ENCODE data around the gene CLCN2.

Gene CLCN2

DNA sequence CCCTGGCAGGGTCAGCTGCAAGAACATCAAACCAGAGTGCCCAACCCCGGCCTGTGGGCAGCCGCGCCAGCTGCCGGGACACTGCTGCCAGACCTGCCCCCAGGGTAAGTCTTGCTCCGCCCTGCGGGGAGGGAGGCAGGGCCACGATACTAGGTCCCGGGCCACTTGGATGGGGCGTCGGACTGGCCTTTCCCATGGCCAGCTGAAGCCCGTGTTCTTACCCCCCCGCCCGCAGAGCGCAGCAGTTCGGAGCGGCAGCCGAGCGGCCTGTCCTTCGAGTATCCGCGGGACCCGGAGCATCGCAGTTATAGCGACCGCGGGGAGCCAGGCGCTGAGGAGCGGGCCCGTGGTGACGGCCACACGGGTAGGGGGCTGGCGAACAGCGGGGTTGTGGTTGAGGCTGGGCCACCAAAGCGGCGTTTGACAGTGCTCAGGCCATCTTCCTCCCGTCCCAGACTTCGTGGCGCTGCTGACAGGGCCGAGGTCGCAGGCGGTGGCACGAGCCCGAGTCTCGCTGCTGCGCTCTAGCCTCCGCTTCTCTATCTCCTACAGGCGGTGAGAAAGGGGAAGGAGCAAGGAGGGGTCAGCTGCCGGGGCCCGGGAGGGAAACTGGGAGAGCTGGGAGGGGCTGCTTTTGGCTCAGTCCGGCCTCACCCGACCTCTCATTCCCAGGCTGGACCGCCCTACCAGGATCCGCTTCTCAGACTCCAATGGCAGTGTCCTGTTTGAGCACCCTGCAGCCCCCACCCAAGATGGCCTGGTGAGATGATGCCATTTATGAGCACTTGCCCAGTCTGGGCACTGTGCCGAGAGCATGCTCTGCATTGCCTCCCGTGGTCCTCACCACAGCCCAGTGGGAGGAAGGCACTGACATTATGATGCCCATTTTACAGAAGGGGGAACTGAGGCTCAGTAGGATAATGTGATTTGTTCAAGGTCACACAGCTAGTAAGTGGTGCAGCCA lies 20.1 kb upstream of the CLCN2 start:
- no peak for DNase-seq (ENCODE audit: low read depth in 4 of 4, low spot score in 1 of 4)

DNA sequence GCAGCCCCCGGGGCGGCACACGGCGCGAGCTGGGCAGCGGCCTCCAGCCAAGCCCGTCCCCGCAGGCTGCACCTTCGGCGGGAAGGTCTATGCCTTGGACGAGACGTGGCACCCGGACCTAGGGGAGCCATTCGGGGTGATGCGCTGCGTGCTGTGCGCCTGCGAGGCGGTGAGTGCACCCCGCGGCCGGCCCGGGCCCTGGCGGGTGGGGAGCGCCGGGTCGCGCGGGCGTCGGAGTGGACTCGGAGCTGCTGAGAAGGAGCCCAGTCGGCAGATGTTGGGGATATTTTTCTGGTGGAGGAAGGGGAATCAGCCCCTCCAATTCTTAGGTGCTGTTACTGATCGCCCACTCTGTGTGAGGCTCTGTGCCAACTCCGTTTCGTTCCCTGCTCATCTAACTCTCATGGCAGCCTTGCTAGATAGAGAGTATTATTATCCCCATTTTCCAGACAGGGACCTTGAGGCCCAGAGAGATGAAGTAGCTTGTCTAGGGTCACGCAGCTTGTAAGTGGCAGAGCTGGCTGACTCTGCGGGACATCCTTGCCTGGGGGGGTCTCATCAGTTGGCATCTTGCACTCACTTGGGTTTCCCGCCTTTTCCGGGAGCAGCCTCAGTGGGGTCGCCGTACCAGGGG lies 19.3 kb upstream of the CLCN2 start:
- no peak for DNase-seq (ENCODE audit: low read depth in 4 of 4, low spot score in 1 of 4)

DNA sequence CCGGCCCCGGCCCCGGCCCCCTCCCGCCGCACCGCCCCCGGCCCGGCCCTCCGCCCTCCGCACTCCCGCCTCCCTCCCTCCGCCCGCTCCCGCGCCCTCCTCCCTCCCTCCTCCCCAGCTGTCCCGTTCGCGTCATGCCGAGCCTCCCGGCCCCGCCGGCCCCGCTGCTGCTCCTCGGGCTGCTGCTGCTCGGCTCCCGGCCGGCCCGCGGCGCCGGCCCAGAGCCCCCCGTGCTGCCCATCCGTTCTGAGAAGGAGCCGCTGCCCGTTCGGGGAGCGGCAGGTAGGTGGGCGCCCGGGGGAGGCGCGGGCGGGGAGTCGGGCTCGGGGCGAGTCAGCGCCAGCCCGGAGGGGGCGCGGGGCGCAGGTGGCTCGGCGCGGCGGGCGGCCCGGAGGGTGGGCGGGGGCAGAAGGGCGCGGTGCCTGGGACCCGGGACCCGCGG lies 18.8 kb upstream of the CLCN2 start:
- no peak for DNase-seq (ENCODE audit: low read depth in 4 of 4, low spot score in 1 of 4)

DNA sequence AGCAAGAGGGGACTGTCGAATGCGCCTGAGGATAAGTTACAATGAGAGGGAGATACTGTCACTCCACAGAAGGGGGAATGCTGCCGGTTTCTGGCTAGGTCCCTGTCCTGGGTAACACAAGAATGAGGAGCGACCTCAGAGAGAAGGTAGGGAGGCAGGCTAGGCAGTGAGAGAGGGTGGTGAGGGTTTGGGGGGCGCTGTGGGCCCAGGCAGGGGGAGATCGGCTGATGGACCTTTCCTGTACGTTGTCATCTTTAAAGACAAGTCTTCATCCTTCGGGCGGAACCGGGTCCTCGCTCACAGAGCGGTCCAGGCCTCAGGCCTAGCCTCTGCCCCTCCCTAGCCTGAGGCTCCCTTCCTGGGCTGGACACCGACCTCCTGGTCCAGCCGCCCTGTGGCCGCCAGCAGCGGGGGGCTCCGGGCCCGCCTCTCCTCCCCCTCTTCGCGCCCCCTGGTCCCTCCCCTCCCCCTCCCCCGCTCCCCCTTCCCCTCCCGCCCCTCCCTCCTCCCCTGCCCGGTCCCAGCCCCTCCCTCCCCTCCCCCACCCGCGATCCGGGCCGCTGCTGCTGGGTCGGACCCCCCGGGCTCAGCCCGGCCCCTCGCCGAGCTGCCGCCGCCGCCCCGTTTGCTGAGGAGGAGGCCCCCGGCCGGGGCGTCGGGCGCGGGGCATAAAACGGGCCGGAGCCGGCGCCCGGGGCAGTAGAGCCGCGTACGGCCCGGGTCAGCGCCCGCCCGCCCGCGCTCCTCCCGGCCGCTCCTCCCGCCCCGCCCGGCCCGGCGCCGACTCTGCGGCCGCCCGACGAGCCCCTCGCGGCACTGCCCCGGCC lies 18.2 kb upstream of the CLCN2 start, which contains the start of gene CHRD:
Gene CHRD (plus strand): TSS at position 697 of the 827 bp plus-strand sequence. CDS start 265 bp downstream, outside the sequence.
- DNase-seq (ENCODE audit: low read depth in 4 of 4, low spot score in 1 of 4): no peak

DNA sequence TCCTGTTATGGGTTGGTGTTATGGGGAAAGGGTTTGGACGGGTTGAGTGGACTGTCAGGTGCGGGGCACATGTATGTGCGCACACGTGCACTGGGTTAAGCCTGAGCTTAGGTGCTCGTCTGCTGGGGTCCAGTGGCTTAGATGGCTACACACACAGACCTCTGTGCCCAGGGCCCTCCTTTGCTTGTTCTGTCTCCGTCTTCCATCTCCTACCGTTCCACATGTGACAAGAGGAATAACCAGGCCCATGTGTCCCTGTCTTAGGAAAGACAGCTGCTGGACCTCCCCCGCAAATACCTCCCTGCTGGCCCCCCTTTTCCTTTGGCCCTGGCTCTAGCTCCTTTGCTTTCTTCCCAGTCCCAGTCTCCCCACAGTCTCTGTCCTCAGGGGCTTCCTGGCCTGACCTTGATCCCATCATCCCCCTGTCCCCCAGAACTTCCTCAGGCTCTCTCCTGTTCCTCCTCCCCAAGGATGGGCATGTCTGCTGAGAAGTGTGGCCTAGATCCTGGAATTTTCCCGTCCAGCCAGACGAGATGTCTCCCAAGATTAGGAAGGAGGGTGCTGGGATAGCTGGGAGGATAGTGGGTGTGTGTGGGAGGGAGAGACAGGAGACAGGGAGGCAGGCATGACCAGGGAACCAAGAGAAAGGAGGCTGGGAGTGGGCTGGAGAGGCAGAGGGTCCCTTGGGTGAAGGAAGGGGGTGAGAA lies 17.4 kb upstream of the CLCN2 start:
- no peak for DNase-seq (ENCODE audit: low read depth in 4 of 4, low spot score in 1 of 4)

DNA sequence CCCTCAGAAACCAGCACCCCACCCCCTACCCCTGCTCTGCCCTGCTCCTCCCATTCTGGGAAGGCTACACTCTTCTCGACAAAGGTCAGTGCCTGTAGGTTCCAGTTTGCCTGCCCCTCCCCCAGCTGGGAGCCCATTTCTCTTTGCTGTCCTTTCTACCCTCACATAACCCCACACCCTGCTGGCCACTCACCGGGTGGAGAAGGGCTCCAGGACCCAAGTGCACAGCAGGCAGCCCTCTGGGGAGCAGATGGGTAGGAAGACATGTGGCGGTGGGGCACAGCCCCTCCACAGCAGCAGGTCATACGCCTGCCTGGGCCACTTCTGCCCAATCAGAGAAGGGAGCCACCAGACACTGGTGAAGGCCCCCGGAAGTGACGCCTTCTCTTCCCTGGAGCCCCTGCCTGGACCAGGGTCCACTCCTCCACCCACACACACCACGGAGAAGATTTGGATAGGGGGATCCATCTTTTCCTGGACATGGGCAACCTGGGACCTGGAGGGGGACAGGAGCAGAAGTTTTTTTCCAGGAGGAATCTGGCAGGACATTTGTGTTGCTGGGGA lies 16.6 kb upstream of the CLCN2 start, which contains the start of gene THPO:
Gene THPO (minus strand): TSS at position 326 of the 564 bp plus-strand sequence. CDS start 1,948 bp downstream, outside the sequence.
- DNase-seq (ENCODE audit: low read depth in 4 of 4, low spot score in 1 of 4): no peak

DNA sequence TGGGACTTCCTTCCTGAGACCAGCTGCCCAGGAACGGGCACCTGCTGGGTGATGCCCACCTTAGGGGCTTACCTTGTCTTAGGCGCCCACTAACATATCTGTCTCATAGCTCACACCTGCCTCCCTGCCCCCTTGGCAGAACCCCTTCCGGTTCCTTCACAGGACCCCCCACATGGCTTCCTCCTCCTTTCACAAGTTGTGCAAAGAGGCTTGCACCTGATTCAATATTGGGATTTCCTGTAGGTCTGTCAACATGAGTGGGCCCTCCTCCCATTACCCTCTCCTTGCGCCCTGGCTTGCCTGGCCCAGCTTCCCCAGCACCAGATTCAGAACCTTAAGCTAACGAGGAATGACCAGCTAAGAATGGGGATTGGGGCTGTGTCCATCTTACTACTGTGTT lies 16.0 kb upstream of the CLCN2 start:
- no peak for DNase-seq (ENCODE audit: low read depth in 4 of 4, low spot score in 1 of 4)

DNA sequence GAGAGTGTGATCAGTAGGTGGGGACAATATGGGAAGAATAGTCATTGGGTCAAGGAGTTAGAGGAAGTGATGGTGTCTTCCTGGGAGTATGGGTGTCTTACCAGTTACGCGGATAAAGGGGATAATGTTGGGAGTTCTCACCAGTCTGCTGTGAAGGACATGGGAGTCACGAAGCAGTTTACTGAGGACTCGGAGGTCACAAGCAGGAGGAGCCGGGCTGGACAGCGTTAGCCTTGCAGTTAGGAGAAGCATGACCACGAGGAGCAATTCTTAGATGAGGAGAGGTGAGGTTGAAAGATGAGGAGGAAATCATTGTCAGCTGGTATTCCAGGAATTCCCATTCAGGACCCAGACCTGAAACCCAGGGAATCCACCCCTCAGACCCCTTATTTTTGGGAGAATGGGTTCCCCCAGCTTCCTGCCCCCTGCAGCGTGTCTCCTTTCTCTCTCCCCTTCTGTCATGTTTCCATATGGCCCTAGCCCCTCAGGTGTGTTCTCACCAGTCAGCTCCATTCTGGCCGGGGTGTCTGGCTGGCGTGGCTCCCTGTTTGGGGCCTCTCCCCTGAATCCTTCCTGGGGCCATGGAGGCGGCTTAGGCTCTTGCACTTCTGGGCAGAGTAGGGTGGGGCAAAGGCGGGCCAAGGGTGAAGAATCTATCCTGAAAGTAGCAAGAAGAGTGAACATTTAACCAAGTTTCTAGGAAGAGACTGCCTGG lies 14.5 kb upstream of the CLCN2 start:
- no peak for DNase-seq (ENCODE audit: low read depth in 4 of 4, low spot score in 1 of 4)

DNA sequence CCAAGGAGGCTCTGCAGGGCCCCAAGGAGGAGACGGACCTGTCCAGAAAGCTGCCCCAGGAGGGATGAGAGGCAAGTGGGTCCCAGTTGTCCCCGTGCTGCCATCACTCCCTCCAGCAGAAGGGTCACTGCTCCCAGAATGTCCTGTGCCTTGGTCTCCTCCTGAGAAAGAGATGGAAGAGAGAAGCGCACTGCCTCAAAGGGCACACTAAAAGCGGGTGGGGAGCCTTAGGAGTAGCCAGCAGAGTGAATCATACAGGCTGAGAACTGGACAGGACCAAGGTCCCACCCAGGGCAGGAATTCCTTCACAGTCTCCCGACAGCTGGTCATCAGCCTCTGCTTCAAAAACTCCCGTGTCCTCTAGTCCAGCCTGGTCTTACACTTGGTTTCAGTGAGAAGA lies 12.0 kb upstream of the CLCN2 start:
- DNase-seq (ENCODE audit: low read depth in 4 of 4, low spot score in 1 of 4): no peak

DNA sequence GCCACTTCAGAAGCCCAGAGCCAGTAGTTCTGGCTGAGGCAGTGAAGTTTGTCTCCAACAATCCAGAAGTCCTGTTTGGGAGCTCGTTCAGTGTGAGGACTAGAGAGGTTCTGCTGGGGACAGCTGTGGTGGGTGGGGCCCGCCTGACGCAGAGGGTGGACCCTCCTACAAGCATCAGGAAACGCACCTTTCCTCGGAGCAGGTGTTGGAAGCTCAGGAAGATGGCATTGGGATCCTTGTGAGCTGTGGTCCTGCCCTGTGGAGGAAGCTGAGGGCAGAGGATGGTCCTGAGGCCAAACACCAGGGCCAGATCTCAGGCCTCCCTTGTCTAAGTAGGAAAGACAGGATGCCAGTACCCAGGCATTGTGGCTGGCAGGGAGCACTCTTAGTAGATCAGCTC lies 11.5 kb upstream of the CLCN2 start:
- DNase-seq (ENCODE audit: low read depth in 4 of 4, low spot score in 1 of 4): no peak

DNA sequence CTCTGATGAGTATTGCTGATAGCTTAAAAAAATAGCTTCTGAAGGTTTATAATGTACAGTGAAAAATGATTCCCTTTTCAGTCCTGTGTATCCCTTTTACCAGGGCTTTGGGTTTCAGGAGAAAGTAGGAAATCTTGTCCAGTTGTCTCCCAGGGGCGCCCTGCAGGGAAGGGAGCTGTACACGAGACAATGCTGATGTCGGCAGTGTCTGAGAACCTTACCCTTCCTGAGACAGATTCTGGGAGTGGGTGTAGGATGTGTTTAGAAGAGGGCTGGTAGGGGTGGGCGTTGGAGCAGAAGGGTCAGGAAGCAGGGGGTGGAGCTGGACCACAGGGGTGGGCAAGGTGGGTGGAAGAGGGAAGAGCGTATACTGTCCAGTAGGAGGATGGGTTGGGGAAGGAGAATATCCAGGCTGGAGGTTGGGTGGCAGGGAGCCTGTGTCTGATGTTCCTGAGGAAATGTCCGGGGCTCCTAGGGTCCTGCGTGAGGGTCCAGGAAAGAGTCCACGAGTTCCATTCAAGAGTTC lies 11.0 kb upstream of the CLCN2 start:
- no peak for DNase-seq (ENCODE audit: low read depth in 4 of 4, low spot score in 1 of 4)

DNA sequence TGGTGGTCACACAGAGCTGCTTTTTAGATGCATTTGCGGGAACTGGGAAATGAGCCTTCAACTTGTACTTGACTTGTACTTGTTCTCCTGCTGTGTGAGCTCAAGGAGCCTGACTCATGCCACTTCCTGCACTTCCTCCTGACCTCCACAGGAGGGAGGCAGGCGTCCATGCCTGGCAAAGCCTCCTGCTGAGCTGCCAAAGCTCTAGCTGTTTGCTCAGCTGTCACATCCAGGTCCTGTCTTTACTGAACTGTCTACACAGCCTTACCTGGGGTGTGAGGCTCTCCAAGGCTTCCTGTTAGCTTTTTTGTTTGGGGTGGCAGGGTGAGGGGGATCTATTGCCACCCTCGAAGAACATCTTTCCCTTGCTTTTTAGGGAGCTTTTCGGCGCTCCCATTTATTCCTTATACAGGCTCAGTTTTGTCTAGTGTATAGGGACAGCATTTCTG lies 10.2 kb upstream of the CLCN2 start:
- DNase-seq (ENCODE audit: low read depth in 4 of 4, low spot score in 1 of 4): peak in 2 of 4 experiments; percentile 40

DNA sequence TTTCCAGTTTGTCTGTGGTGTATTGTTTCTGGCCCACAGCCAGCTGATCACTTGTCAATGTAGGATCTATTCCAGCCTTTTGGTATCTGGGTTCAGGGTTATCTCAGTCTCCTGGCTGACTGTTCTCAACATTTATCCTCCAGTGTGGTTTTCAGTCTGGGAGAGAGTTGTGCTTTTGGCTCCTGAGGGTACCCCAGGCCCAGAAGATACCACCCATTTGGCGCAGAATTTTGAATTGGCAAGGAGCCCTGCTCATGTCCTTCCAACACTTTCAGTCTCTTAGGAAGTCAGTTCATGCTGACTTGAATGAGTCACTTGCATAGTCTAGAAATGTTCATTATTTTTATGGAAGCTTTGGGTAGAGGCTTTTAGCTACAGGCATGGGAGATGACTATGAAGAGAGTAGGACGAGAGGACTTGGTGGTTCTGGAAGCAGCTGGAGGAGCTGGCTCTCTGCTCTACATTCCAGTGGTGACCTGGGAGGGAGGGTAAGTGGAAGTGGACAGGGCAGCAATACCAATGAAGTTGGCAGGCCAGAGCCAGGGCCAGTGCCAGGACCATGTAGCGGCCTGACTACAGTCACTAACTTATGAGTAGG lies 7.3 kb upstream of the CLCN2 start:
- DNase-seq (ENCODE audit: low read depth in 4 of 4, low spot score in 1 of 4): no peak

DNA sequence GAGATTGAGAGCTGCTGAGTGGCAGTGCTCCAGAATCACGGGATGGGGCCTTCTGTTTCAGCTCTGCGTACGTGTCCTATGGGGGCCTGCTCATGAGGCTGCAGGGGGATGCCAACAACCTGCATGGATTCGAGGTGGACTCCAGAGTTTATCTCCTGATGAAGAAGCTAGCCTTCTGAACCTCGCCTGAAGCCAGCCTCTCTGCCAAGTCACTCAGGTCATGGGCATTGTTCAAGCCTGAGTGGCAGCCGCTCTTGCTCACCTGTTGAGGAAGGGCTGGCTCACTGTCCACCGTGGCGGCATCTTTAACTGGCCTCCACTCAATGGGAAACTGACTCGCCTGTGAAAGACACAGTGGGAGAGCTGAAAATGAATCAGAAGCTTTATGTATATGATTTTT lies 6.7 kb upstream of the CLCN2 start:
- no peak for DNase-seq (ENCODE audit: low read depth in 4 of 4, low spot score in 1 of 4)

DNA sequence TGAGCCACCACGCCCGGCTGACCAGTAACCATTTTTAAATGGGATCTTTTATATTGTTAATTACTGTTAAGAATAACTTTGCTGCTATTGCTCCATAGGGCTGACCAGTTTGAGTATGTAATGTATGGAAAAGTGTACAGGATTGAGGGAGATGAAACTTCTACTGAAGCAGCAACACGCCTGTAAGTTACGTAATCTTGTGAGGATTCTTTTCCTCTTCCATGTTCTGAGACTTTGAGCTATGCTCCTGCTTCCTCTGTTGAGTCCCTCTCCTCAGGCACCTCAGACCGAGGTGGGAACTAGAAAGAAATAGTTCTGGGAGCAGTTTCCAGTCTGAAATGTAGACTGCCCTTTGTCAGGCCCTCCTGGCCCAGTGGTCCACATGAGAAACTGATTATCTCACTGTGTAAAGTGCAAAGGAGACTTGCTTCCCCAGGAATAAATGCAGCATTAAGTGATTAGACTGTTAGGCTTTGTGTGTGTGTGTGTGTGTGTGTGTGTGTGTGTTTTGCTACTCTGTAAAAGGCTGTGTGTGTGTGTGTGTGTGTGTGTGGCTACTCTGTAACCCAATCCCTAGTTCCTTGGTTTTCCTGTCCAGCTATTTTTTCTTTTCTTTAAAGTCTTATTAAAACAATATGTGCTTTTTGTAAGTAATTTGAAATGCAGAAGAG lies 5.3 kb upstream of the CLCN2 start:
- DNase-seq (ENCODE audit: low read depth in 4 of 4, low spot score in 1 of 4): no peak

DNA sequence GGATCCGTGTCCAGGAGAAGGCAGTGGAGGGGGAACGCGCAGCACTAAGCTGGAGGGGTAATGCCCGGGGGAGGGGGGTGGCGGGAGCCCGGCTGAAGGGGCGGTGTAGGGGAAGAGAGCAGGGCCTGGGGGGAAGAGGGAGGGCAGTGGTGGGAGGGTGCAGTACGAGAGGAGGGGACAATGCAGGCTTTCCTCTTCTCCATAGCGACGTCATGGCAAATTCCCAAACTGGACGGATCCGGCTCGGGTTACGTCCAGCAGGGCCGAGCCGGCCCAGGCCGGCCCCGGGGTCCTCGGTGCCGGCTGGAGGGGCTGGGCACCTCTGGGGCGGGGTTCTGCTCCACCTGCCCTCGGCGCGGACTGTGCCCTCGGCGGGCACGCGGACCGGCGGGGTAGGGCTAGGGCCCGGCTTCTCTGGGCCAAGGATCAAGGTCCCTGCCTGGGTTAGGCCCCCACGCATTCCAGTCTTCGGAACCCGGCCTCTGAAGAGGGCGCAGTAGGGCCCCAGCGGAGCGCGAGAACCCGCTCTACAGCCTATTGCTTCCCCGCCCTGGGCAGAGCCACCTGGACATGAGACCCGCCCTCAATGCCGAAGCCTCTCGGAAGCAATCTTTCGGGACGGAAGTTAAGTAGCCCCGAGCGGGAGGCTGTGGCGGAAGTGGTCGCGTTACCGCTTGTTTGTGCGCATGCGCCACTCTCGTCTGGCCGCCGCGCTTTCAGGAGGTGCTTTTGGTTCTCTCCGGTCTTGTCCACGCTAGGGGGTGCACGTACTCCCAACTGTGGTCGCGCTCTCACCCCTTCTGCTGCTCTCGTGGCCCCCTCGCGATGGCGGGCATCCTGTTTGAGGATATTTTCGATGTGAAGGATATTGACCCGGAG lies 1.5 kb upstream of the CLCN2 start:
- DNase-seq (ENCODE audit: low read depth in 4 of 4, low spot score in 1 of 4): peak; percentile 83 to 94 (median 90)

DNA sequence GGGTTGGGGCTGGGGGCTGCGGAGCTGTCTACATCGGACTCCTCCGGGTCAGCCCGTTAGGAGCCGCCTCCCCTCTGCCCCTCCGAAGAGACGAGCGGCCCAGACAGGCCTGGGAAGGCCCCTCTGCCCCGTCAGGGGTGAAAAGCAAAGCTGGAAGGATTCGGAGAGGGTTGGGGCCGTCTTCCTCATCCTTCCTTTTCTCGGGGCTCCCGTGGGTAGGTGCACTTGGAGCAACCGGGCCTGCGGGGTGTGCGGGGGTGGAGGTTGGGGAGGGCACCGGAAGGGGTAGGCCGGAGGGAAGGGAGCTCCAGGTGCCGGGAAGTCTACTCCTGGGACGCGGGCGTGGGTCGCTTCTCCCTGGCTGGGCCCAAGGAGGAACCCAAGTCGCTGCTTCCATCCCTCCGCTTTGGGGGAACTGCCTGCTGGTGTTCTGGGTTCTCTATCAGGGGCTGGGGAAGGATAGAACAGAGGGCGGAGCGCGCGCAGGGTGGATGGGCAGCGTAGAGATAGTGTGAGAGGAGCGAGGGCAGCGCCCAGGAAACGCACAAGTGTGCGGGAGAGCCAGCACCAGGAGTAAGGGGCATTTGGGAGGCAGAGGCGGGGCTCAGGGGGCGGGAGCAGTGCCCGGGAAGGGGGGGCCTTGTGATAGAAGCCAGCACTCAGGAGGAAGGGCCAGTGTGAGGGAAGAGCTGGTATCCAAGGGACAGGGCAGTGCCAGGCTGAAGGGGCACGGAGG lies 695 bp upstream of the CLCN2 start:
- DNase-seq (ENCODE audit: low read depth in 4 of 4, low spot score in 1 of 4): peak in 3 of 4 experiments; percentile 27 to 43 (median 32)

Data from stimulated activated CD4-positive, alpha-beta T cell treated with anti-CD3 and anti-CD28 coated beads, Interleukin-1b, Interleukin-23, amount 100 ng/mL, for 24 hours (primary cell).